ENCODE measurements around the gene FGD6.

DNA sequence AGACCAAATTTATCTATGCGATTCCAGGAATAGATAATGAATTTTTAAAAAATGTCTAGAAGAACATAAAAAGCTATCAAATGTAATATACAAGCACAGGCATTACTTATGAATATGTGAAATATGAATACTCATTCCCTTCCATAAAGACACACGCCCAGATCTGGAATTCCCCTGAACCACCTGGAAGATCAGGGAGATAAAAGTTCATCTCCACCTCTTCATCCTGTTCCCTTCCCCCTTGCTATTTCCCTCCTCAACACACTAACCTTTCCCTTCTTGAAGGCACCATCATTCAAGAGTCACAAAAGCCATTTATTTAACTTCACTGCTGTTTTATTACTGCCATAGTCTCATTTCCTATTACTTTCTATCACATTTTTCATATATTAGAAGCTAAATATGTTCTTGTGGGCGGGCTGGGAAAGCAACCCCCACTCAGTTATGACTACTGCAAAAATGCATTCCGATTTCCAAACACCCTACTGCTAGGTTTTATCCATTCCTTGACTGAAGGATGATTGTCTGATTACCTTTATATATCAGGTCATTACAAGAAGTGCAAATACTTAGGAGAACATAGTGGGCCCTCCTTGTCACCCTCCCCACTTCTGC lies 16.1 kb downstream of the FGD6 start:
- TF ChIP-seq, protein P1, sequence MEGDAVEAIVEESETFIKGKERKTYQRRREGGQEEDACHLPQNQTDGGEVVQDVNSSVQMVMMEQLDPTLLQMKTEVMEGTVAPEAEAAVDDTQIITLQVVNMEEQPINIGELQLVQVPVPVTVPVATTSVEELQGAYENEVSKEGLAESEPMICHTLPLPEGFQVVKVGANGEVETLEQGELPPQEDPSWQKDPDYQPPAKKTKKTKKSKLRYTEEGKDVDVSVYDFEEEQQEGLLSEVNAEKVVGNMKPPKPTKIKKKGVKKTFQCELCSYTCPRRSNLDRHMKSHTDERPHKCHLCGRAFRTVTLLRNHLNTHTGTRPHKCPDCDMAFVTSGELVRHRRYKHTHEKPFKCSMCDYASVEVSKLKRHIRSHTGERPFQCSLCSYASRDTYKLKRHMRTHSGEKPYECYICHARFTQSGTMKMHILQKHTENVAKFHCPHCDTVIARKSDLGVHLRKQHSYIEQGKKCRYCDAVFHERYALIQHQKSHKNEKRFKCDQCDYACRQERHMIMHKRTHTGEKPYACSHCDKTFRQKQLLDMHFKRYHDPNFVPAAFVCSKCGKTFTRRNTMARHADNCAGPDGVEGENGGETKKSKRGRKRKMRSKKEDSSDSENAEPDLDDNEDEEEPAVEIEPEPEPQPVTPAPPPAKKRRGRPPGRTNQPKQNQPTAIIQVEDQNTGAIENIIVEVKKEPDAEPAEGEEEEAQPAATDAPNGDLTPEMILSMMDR (IDR thresholded peaks at IDR 0.05), result no peak
- TF ChIP-seq POLR2A (IDR thresholded peaks at IDR 0.05) (no peak), POLR2AphosphoS5 (IDR thresholded peaks at IDR 0.05) (no peak)
